Panc1 (cell line): ENCODE results near the gene PDCD4. TPM values are rescaled to one million over a fixed set of nuclear protein-coding genes. Genes with fewer than 3 reads are reported as not detected.

Experiments used
- ATAC-seq: fragments of 200-7000 bp; cut with Tn5 transposase; 2 replicates; pipeline ENCODE4 v1.9.1; 2020; ENCODE audit warnings: mild to moderate bottlenecking, moderate library complexity
- BruUV-seq: library from RNA; stranded (reverse); fragments of 400-500 nt; replicated peaks from 2 replicates; lab custom pipeline; 2021; lab: Mats Ljungman, UMichigan
- CTCF ChIA-PET: fragments of 300-600 bp; sonication (Branson Sonifier 250); formaldehyde crosslinking; loops from one replicate; lab custom pipeline; 2022; ENCODE audit warnings: antibody characterized with exemption; lab: Charles Lee
- POLR2A ChIA-PET: fragments of 300-600 bp; sonication (Branson Sonifier 250); formaldehyde crosslinking; loops from one replicate; lab custom pipeline; 2022; ENCODE audit warnings: antibody characterized with exemption; lab: Charles Lee
- DNase-seq: peaks from one replicate; pipeline ENCODE4 v3.0.0-alpha.2; 2010; ENCODE audit warnings: low read depth, low spot score
- H3K27ac ChIP-seq: 2 replicates; pipeline ENCODE4 v1.5.1; 2011; ENCODE audit warnings: mild to moderate bottlenecking, low read length, inconsistent platforms
- H3K27me3 ChIP-seq: fragments of 200-500 bp; sonication (Bioruptor generic); 2 replicates; pipeline ENCODE4 v1.6.0; 2014; ENCODE audit warnings: low read length, inconsistent platforms; ENCODE audit not compliant: control insufficient read depth, insufficient read depth
- H3K36me3 ChIP-seq: fragments of 200-500 bp; sonication (Bioruptor generic); 2 replicates; pipeline ENCODE4 v1.5.1; 2014; ENCODE audit warnings: inconsistent platforms, mild to moderate bottlenecking, low read length, moderate library complexity; ENCODE audit not compliant: control insufficient read depth, insufficient read depth
- H3K4me1 ChIP-seq: 2 replicates; pipeline ENCODE4 v1.5.1; 2011; ENCODE audit warnings: inconsistent platforms, mild to moderate bottlenecking, low read length, moderate library complexity; ENCODE audit not compliant: control insufficient read depth, insufficient read depth
- H3K4me3 ChIP-seq, 2 experiments: 2 replicates each; pipeline ENCODE4 v1.5.1; 2011 to 2012; ENCODE audit warnings: low read depth in 2 of 2, low read length in 2 of 2, mild to moderate bottlenecking in 2 of 2, inconsistent platforms in 1 of 2, moderate library complexity in 1 of 2
- H3K9me3 ChIP-seq: fragments of 200-500 bp; sonication (Bioruptor generic); 2 replicates; pipeline ENCODE4 v1.5.1; 2014; ENCODE audit warnings: low read depth, mild to moderate bottlenecking, inconsistent platforms, low read length, moderate library complexity; ENCODE audit not compliant: control insufficient read depth, insufficient read depth
- CTCF ChIP-seq: fragments of 450-650 bp; IDR thresholded peaks from 2 replicates; pipeline ENCODE4 v1.5.1; 2017; ENCODE audit warnings: mild to moderate bottlenecking
- POLR2AphosphoS5 ChIP-seq: IDR thresholded peaks from 2 replicates; pipeline ENCODE4 v1.6.1; 2012; ENCODE audit warnings: mild to moderate bottlenecking, low read depth, low read length, moderate library complexity
- REST ChIP-seq, 2 experiments: IDR thresholded peaks; 2 replicates each; pipeline ENCODE4 v1.6.1; 2011 to 2012; ENCODE audit warnings: low read depth in 2 of 2, control low read depth in 1 of 2, low read length in 1 of 2, mild to moderate bottlenecking in 1 of 2, moderate library complexity in 1 of 2; ENCODE audit not compliant: insufficient read depth in 1 of 2
- SIN3A ChIP-seq: IDR thresholded peaks from 2 replicates; pipeline ENCODE4 v1.6.1; 2012; ENCODE audit warnings: low read depth, mild to moderate bottlenecking, low read length, moderate library complexity, borderline replicate concordance; ENCODE audit not compliant: insufficient read depth
- TCF7L2 ChIP-seq: IDR thresholded peaks from 2 replicates; pipeline ENCODE4 v1.6.1; 2011; ENCODE audit warnings: mild to moderate bottlenecking, low read depth, low read length, inconsistent platforms
- in situ Hi-C: cut with HindIII; loops from 2 replicates; pipeline ENCODE4 v1.10.0; 2016; ENCODE audit warnings: low sequenced_read_pairs, low pct_unique_long_range_greater_than_20kb
- intact Hi-C: fragments of 100-400 bp; cut with micrococcal nuclease; formaldehyde crosslinking; loops from one replicate; pipeline ENCODE4 v1.10.0; 2022; ENCODE audit not compliant: unreplicated experiment
- total RNA-seq: library from RNA; stranded (reverse); gene quantifications from one replicate; pipeline ENCODE4 v1.2.1, GENCODE V29; 2021; ENCODE audit not compliant: unreplicated experiment

PDCD4 gene
- total RNA-seq, 1 experiment from 2014 or later, result 33.6 TPM

- DNase-seq (no peak), ATAC-seq (no peak)
- TF ChIP-seq SIN3A (no peak), REST (IDR thresholded peaks at IDR 0.05; ENCODE audit: insufficient read depth in 1 of 2, low read depth in 2 of 2, low read length in 1 of 2) (no peak), POLR2AphosphoS5 (no peak), CTCF (no peak)
- ChIA-PET CTCF (no interaction called here), POLR2A (no interaction called here)
- H3K36me3 ChIP-seq, result 0 out of 2 replicates have a peak, but pooled peaks cover 3% of the 10 kb centered on the region
- in situ Hi-C loops, result no loop called here
- intact Hi-C loops, result no loop called here
- no peaks in the 10 kb centered on the region for H3K9me3 ChIP-seq
- no TSS peak for BruUV-seq
- peaks cover 5% of the 10 kb centered on the region; the same call in 1 of the 2 replicates for H3K4me1 ChIP-seq
- no peak overlapping the region for H3K4me3 ChIP-seq
- no peak overlapping the region for H3K27ac ChIP-seq
- H3K27me3 ChIP-seq, result no peaks in the 10 kb centered on the region
Measured at GRCh38 chr10:110880012-110880411, 8.3 kb downstream of the PDCD4 start.

GRCh38 chr10:110881247-110881646 lies 9.5 kb downstream of the PDCD4 start:
- TF ChIP-seq POLR2AphosphoS5 (no peak), CTCF (no peak), REST (IDR thresholded peaks at IDR 0.05; ENCODE audit: insufficient read depth in 1 of 2, low read depth in 2 of 2, low read length in 1 of 2) (no peak), TCF7L2 (no peak), SIN3A (no peak)
- in situ Hi-C loops (no loop called here), intact Hi-C loops (no loop called here)
- peaks cover 11% of the 10 kb centered on the region; the same call in 1 of the 2 replicates for H3K4me1 ChIP-seq
- ChIA-PET POLR2A (no interaction called here), CTCF (no interaction called here)
- H3K4me3 ChIP-seq, result no peak overlapping the region
- no peak overlapping the region; the same call in 1 of the 2 replicates for H3K27ac ChIP-seq
- DNase-seq (no peak), ATAC-seq (no peak)
- no peaks in the 10 kb centered on the region for H3K27me3 ChIP-seq
- BruUV-seq, result no TSS peak
- 0 out of 2 replicates have a peak, but pooled peaks cover 3% of the 10 kb centered on the region for H3K36me3 ChIP-seq
- no peaks in the 10 kb centered on the region for H3K9me3 ChIP-seq
